ENCODE results near the gene SNX21. TPM values are rescaled to one million over a fixed set of nuclear protein-coding genes. Genes with fewer than 3 reads are reported as not detected.
A peak's percentile ranks its signal among the peaks of the same experiment; 100 is the strongest.

Gene SNX21
- total RNA-seq, 1 donor from 2014 or later = 11.9 TPM

GRCh38 chr20:45798935-45799642, 34.5 kb upstream of the SNX21 start:
- DNase-seq (ENCODE audit: low spot score) = peak; percentile 63

GRCh38 chr20:45801851-45802250, 31.7 kb upstream of the SNX21 start:
- Mint-ChIP-seq H3K27me3 (ENCODE audit: unreplicated experiment) (peaks cover 3% of the 10 kb centered on the region), H3K9me3 (ENCODE audit: unreplicated experiment) (no peaks in the 10 kb centered on the region), H3K36me3 (ENCODE audit: low read depth, unreplicated experiment) (peaks cover 45% of the 10 kb centered on the region), H3K4me3 (ENCODE audit: unreplicated experiment) (no peak overlapping the region), H3K4me1 (ENCODE audit: unreplicated experiment) (no peaks in the 10 kb centered on the region), H3K27ac (ENCODE audit: unreplicated experiment) (no peak overlapping the region)
- TF ChIP-seq, protein P1, sequence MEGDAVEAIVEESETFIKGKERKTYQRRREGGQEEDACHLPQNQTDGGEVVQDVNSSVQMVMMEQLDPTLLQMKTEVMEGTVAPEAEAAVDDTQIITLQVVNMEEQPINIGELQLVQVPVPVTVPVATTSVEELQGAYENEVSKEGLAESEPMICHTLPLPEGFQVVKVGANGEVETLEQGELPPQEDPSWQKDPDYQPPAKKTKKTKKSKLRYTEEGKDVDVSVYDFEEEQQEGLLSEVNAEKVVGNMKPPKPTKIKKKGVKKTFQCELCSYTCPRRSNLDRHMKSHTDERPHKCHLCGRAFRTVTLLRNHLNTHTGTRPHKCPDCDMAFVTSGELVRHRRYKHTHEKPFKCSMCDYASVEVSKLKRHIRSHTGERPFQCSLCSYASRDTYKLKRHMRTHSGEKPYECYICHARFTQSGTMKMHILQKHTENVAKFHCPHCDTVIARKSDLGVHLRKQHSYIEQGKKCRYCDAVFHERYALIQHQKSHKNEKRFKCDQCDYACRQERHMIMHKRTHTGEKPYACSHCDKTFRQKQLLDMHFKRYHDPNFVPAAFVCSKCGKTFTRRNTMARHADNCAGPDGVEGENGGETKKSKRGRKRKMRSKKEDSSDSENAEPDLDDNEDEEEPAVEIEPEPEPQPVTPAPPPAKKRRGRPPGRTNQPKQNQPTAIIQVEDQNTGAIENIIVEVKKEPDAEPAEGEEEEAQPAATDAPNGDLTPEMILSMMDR (IDR thresholded peaks at IDR 0.05; ENCODE audit: unreplicated experiment) = no peak
- no peak for DNase-seq (ENCODE audit: low spot score)

More at GRCh38 chr20:45798935-45799642, 34.5 kb upstream of the SNX21 start:
- TF ChIP-seq, protein P1 (IDR thresholded peaks at IDR 0.05; ENCODE audit: unreplicated experiment) = peak; percentile 57
- Mint-ChIP-seq H3K4me1 (ENCODE audit: unreplicated experiment) (no peaks in the 10 kb centered on the region), H3K27me3 (ENCODE audit: unreplicated experiment) (peaks cover 2% of the 10 kb centered on the region), H3K4me3 (ENCODE audit: unreplicated experiment) (no peak overlapping the region), H3K9me3 (ENCODE audit: unreplicated experiment) (no peaks in the 10 kb centered on the region), H3K27ac (ENCODE audit: unreplicated experiment) (no peak overlapping the region), H3K36me3 (ENCODE audit: low read depth, unreplicated experiment) (peaks cover 46% of the 10 kb centered on the region)

GRCh38 chr20:45810191-45810970, 23.2 kb upstream of the SNX21 start:
- Mint-ChIP-seq H3K27me3 (ENCODE audit: unreplicated experiment) (peaks cover 13% of the 10 kb centered on the region), H3K36me3 (ENCODE audit: low read depth, unreplicated experiment) (peaks cover 27% of the 10 kb centered on the region), H3K4me1 (ENCODE audit: unreplicated experiment) (peaks cover 19% of the 10 kb centered on the region), H3K27ac (ENCODE audit: unreplicated experiment) (no peak overlapping the region), H3K4me3 (ENCODE audit: unreplicated experiment) (no peak overlapping the region), H3K9me3 (ENCODE audit: unreplicated experiment) (no peaks in the 10 kb centered on the region)
- DNase-seq (ENCODE audit: low spot score) = no peak
- TF ChIP-seq, protein P1 (IDR thresholded peaks at IDR 0.05; ENCODE audit: unreplicated experiment) = no peak

GRCh38 chr20:45812157-45813005, 21.2 kb upstream of the SNX21 start, which contains the start of gene UBE2C:
Gene UBE2C, plus strand, starts transcription at chr20:45812644. Its CDS starts 52 bp downstream, at chr20:45812696.
- Mint-ChIP-seq H3K4me3 (ENCODE audit: unreplicated experiment) (peak within 1 kb of the TSS; percentile 92), H3K27ac (ENCODE audit: unreplicated experiment) (peak within 1 kb of the TSS; percentile 31), H3K36me3 (ENCODE audit: low read depth, unreplicated experiment) (peaks cover 22% of the 10 kb centered on the region), H3K27me3 (ENCODE audit: unreplicated experiment) (peaks cover 13% of the 10 kb centered on the region), H3K9me3 (ENCODE audit: unreplicated experiment) (no peaks in the 10 kb centered on the region), H3K4me1 (ENCODE audit: unreplicated experiment) (peaks cover 19% of the 10 kb centered on the region)
- TF ChIP-seq, protein P1 (IDR thresholded peaks at IDR 0.05; ENCODE audit: unreplicated experiment) = no peak
- DNase-seq (ENCODE audit: low spot score) = peak; percentile 95

All from endothelial cell (in vitro differentiated cells).